A549 (cell line): Measurements from ENCODE around the gene TTC33. TPM values are rescaled to one million over a fixed set of nuclear protein-coding genes. Genes with fewer than 3 reads are reported as not detected.

Experiments used
- ATAC-seq, 2 experiments: fragments of 200-7000 bp in 1 of 2; fragments of >200 bp in 1 of 2; cut with Nextera tagmentation in 1 of 2; cut with Tn5 transposase in 1 of 2; 3 replicates each; pipeline versions ENCODE4 v1.8.0 to v1.9.1; 2018 to 2020; ENCODE audit warnings: mild to moderate bottlenecking in 1 of 2, moderate library complexity in 1 of 2
- CTCF ChIA-PET: fragments of 300-600 bp; sonication (Branson Sonifier 250); formaldehyde crosslinking; extraction: SDS; loops from one replicate; lab custom pipeline; 2021; ENCODE audit warnings: antibody characterized with exemption, inconsistent platforms; lab: Yijun Ruan, JAX
- POLR2A ChIA-PET: fragments of 350-600 bp; formaldehyde crosslinking; extraction: SDS; loops from one replicate; lab custom pipeline; 2021; ENCODE audit warnings: antibody characterized with exemption, inconsistent platforms; lab: Yijun Ruan, JAX
- DNase-seq, 2 experiments: peaks; one replicate each; pipeline versions ENCODE4 v3.0.0 to v3.0.0-alpha.2; 2011 to 2016; ENCODE audit warnings: low read depth in 1 of 2, low spot score in 1 of 2
- FAIRE-seq: peaks from 2 replicates; lab custom pipeline; 2011; peaks lifted over from hg19 to GRCh38; lab: Jason Lieb, UNC
- H3K27ac ChIP-seq, 2 experiments: fragments of >200 bp; sonication (Bioruptor Twin); formaldehyde crosslinking; 3 replicates each; pipeline ENCODE4 v1.5.1; 2016 to 2017
- H3K4me1 ChIP-seq: fragments of >200 bp; sonication (Bioruptor Twin); formaldehyde crosslinking; 3 replicates; pipeline ENCODE4 v1.6.1; 2016
- H3K4me2 ChIP-seq: fragments of >200 bp; sonication (Bioruptor Twin); formaldehyde crosslinking; 3 replicates; pipeline ENCODE4 v1.6.1; 2016
- H3K4me3 ChIP-seq: fragments of >200 bp; sonication (Bioruptor Twin); formaldehyde crosslinking; 3 replicates; pipeline ENCODE4 v1.5.1; 2016
- H3K9me3 ChIP-seq: fragments of >200 bp; sonication (Bioruptor Twin); formaldehyde crosslinking; 3 replicates; pipeline ENCODE4 v1.6.1; 2016
- CBX2 ChIP-seq: fragments of 200-600 bp; sonication (generic); IDR thresholded peaks from 2 replicates; pipeline ENCODE4 v1.6.1; 2016; ENCODE audit warnings: low read depth, mild to moderate bottlenecking, borderline replicate concordance
- CTCF ChIP-seq: fragments of >200 bp; sonication (Bioruptor Twin); formaldehyde crosslinking; IDR thresholded peaks from 3 replicates; pipeline ENCODE4 v1.5.1; 2016
- EP300 ChIP-seq, 2 experiments: fragments of >200 bp; sonication (Bioruptor Twin); formaldehyde crosslinking; IDR thresholded peaks; 2 replicates in 1 of 2; 3 replicates in 1 of 2; pipeline ENCODE4 v1.6.1; 2016 to 2017
- FOSL2 ChIP-seq, 2 experiments: fragments of 450-650 bp in 1 of 2; fragments of >200 bp in 1 of 2; sonication (Bioruptor Twin) in 1 of 2; formaldehyde crosslinking; IDR thresholded peaks; 2 replicates each; pipeline versions ENCODE4 v1.5.0 to v1.6.1; 2016 to 2020; ENCODE audit warnings: mild to moderate bottlenecking in 1 of 2, moderate library complexity in 1 of 2
- FOXS1 ChIP-seq: fragments of 250-450 bp; sonication (Bioruptor Pico); IDR thresholded peaks from 2 replicates; pipeline ENCODE4 v1.5.0; 2020; ENCODE audit warnings: mild to moderate bottlenecking, moderate library complexity
- HOXB5 ChIP-seq: fragments of 250-450 bp; sonication (Bioruptor Pico); IDR thresholded peaks from 2 replicates; pipeline ENCODE4 v1.5.0; 2020; ENCODE audit warnings: mild to moderate bottlenecking, moderate library complexity
- JUNB ChIP-seq: fragments of >200 bp; sonication (Bioruptor Twin); formaldehyde crosslinking; IDR thresholded peaks from 2 replicates; pipeline ENCODE4 v1.6.1; 2016
- MAX ChIP-seq: IDR thresholded peaks from 2 replicates; pipeline ENCODE4 v1.6.1; 2012
- NPAS2 ChIP-seq: fragments of 250-450 bp; sonication (Bioruptor Pico); IDR thresholded peaks from 2 replicates; pipeline ENCODE4 v1.8.0; 2022; ENCODE audit warnings: mild to moderate bottlenecking, moderate library complexity, borderline replicate concordance
- RCOR1 ChIP-seq: fragments of 150-350 bp; IDR thresholded peaks from 2 replicates; pipeline ENCODE4 v1.6.1; 2014; ENCODE audit warnings: antibody characterized with exemption, low read length, low read depth
- RNF2 ChIP-seq: fragments of 200-600 bp; sonication (generic); IDR thresholded peaks from 2 replicates; pipeline ENCODE4 v1.6.1; 2016; ENCODE audit warnings: low read depth, mild to moderate bottlenecking, antibody characterized with exemption, moderate library complexity, borderline replicate concordance
- USF2 ChIP-seq: fragments of 450-650 bp; IDR thresholded peaks from 2 replicates; pipeline ENCODE4 v1.6.1; 2014; ENCODE audit warnings: antibody characterized with exemption
- ZFP36 ChIP-seq: fragments of 450-650 bp; IDR thresholded peaks from 2 replicates; pipeline ENCODE4 v1.6.1; 2014; ENCODE audit warnings: borderline replicate concordance; ENCODE audit not compliant: partially characterized antibody
- WGBS: methylation state at CpG from one replicate; pipeline ENCODE4 v1.1.6; 2017; ENCODE audit errors: missing lambda C conversion rate; 5-methylcytosine and 5-hydroxymethylcytosine counted together
- polyA plus RNA-seq, 4 experiments: library from polyadenylated mRNA; depleted of rRNA in 3 of 4; stranded (reverse); fragments of >200 nt; fragmentation: RNase III in 1 of 4; extraction: RNeasy Plus Mini Kit Qiagen cat#74134 plus additional on column Dnase treatment in 1 of 4; gene quantifications; 2 replicates in 3 of 4; 3 replicates in 1 of 4; pipeline ENCODE4 v1.2.3, GENCODE V29; 2011 to 2017
- TF ChIP-seq, protein P1 (sequence below): fragments of 200-600 bp; sonication (generic); IDR thresholded peaks from 2 replicates; pipeline ENCODE4 v1.6.1; 2016; ENCODE audit warnings: antibody characterized with exemption, mild to moderate bottlenecking, moderate library complexity
- TF ChIP-seq, protein P2 (sequence below): IDR thresholded peaks from 2 replicates; pipeline ENCODE4 v1.6.1; 2012; ENCODE audit warnings: low read depth, borderline replicate concordance

TTC33 gene
- polyA plus RNA-seq, 2 of the 4 experiments (the other 2 are of a cell fraction): 17.1 to 19.8 TPM

GRCh38 chr5:40478766-40479165 lies 277.0 kb downstream of the TTC33 start:
- DNase-seq (no peak), ATAC-seq (no peak), FAIRE-seq (no peak)
- no peaks in the 10 kb centered on the region for H3K9me3 ChIP-seq
- H3K4me3 ChIP-seq: no peak overlapping the region
- ChIA-PET CTCF (no interaction called here), POLR2A (interaction anchor here (1.5 kb wide), 1 partner anchor 201 kb away, joined by 4 read pairs; the partner anchor contains the start of gene PTGER4)
- TF ChIP-seq CBX2: no peak
- TF ChIP-seq ZFP36: no peak
- no peak for TF ChIP-seq FOSL2 (IDR thresholded peaks at IDR 0.05)
- no peak for TF ChIP-seq FOSL2 (CRISPR knock-in tag; IDR thresholded peaks at IDR 0.05)
- TF ChIP-seq MAX: no peak
- TF ChIP-seq RCOR1: no peak
- H3K27ac ChIP-seq: no peak overlapping the region
- H3K4me2 ChIP-seq: peak overlapping the region; percentile 60; the same call in 2 of the 3 replicates
- 79% methylated on average over 2 of the region's 2 CpGs for WGBS
- peaks cover 18% of the 10 kb centered on the region for H3K4me1 ChIP-seq

DNA sequence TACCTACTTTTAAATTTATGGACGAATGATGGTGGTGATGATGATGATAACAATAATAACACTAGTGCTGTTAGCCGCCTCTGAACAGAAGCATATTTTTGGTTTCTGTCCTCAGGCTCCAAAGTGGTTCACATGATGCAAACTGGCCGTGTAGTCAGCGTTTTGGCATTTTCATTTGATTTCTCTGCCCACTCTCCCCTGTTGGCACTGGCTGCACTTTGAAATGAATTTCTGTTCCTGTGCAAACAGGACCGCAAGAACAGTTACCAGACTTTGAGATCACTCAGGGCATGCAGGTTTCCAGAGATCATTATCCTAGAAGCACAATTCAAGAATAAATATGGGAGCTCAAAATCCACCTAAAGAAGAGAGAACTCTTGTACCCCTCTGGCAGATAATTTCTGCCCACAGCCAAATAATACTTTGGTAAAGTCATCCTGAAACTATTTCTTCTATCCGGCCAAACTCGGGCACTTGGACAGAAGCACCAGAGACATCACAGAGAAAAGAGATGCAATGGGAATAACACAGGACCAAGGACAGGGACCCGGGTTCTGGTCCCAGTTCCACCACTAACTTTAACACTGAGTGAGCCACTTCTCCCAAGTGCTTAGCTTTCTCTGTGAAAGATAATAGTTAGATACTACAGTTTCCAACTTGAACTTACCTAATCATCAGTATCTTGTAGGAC lies 277.8 kb downstream of the TTC33 start:
- ChIA-PET CTCF (no interaction called here), POLR2A (interaction anchor here (1.5 kb wide), 1 partner anchor 202 kb away, joined by 4 read pairs; the partner anchor contains the start of gene PTGER4)
- Histone ChIP-seq H3K4me1 (peaks cover 18% of the 10 kb centered on the region), H3K4me2 (peak overlapping the region; percentile 60), H3K4me3 (no peak overlapping the region), H3K27ac (peak overlapping the region; percentile 6 to 45; a peak in 3 of 6 replicates), H3K9me3 (no peaks in the 10 kb centered on the region)
- FAIRE-seq (no peak), DNase-seq (peak in 1 of 2 experiments; percentile 10), ATAC-seq (peak; percentile 65 to 76; a peak in 4 of 6 replicates)
- TF ChIP-seq NPAS2 (CRISPR knock-in tag): no peak
- TF ChIP-seq, protein P1, sequence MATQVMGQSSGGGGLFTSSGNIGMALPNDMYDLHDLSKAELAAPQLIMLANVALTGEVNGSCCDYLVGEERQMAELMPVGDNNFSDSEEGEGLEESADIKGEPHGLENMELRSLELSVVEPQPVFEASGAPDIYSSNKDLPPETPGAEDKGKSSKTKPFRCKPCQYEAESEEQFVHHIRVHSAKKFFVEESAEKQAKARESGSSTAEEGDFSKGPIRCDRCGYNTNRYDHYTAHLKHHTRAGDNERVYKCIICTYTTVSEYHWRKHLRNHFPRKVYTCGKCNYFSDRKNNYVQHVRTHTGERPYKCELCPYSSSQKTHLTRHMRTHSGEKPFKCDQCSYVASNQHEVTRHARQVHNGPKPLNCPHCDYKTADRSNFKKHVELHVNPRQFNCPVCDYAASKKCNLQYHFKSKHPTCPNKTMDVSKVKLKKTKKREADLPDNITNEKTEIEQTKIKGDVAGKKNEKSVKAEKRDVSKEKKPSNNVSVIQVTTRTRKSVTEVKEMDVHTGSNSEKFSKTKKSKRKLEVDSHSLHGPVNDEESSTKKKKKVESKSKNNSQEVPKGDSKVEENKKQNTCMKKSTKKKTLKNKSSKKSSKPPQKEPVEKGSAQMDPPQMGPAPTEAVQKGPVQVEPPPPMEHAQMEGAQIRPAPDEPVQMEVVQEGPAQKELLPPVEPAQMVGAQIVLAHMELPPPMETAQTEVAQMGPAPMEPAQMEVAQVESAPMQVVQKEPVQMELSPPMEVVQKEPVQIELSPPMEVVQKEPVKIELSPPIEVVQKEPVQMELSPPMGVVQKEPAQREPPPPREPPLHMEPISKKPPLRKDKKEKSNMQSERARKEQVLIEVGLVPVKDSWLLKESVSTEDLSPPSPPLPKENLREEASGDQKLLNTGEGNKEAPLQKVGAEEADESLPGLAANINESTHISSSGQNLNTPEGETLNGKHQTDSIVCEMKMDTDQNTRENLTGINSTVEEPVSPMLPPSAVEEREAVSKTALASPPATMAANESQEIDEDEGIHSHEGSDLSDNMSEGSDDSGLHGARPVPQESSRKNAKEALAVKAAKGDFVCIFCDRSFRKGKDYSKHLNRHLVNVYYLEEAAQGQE: peak; percentile 52; the same call in 1 of the 2 replicates
- TF ChIP-seq USF2: no peak
- no peak for TF ChIP-seq RNF2
- no peak for TF ChIP-seq CTCF
- TF ChIP-seq FOSL2 (IDR thresholded peaks at IDR 0.05): 0 out of 2 replicates have a peak, but pooled peaks have one; percentile 7
- TF ChIP-seq FOSL2 (CRISPR knock-in tag; IDR thresholded peaks at IDR 0.05): no peak
- no peak for TF ChIP-seq FOXS1 (CRISPR knock-in tag)
- 0 out of 2 replicates have a peak, but pooled peaks have one; percentile 26 for TF ChIP-seq JUNB
- TF ChIP-seq, protein P2, sequence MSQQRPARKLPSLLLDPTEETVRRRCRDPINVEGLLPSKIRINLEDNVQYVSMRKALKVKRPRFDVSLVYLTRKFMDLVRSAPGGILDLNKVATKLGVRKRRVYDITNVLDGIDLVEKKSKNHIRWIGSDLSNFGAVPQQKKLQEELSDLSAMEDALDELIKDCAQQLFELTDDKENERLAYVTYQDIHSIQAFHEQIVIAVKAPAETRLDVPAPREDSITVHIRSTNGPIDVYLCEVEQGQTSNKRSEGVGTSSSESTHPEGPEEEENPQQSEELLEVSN: no peak
- TF ChIP-seq EP300 (IDR thresholded peaks at IDR 0.05): no peak; a peak in 1 of 5 replicates
- no peak for TF ChIP-seq HOXB5 (CRISPR knock-in tag)
- 12% methylated on average over 8 of the region's 8 CpGs for WGBS
